GM21447 (cell line): ENCODE results near the gene RPS6KA5.

Experiments used
- ATAC-seq: cut with Tn5 transposase; IDR thresholded peaks from one replicate; pipeline ENCODE4 v1.9.1; 2021; ENCODE audit not compliant: unreplicated experiment

Gene RPS6KA5

DNA sequence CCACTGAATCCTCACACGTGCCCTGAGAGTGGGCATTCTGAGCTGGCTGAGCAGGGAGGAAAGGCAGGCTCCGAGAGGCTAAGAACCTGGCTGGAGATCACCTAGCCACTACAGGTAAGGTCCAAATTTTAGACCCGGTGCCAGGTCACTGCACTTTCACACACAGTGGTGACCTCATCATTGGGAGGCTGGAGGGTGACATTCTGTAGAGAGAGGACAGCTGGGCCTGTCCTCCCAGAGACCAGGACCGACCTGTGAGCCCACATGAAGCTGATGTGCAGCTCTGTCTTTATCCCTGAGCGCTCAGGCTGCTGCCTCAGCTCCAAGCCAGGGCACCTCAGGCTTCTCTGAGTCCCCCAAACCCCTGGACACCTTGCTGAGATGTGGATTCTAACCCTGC is 248.3 kb downstream of the RPS6KA5 start:
- no peak for ATAC-seq

DNA sequence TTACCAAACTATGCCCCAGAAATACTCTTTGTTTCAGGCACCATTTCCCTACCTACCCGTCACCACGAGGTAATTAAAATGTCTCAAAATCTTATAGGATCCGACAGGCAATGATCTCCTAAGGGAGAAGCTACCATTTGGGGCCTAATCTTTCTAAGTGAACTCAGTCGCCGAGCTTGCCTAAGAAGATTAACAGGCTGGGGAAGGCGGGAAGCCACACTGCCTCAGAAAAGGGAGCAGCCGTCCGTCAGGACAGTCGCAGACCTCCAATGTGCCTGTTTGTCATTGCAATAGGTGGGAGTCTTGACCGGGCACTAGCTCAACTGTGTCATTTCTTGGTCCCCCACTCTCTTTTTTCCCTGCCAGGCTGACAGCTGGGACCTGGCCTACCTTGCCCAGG is 248.8 kb downstream of the RPS6KA5 start:
- no peak for ATAC-seq

DNA sequence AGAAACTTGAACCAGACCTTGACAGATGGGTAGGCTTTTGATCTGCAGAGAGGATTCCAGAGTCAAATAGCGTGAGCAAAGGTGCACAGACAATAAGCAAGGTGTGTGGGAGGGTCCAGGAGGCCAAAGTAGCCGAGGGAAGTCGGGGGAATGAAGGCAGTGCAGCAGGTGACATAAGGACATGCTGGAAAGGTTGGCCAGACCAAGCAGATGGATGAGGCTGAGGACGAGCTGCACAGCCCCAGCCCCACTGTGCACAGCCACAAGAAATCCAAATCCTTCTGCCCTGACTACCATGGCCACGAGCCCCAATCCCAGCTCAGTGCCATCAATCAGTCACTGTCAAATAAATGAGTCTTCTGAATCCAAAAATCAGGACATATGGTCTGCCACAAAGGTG is 249.6 kb downstream of the RPS6KA5 start:
- ATAC-seq = no peak

DNA sequence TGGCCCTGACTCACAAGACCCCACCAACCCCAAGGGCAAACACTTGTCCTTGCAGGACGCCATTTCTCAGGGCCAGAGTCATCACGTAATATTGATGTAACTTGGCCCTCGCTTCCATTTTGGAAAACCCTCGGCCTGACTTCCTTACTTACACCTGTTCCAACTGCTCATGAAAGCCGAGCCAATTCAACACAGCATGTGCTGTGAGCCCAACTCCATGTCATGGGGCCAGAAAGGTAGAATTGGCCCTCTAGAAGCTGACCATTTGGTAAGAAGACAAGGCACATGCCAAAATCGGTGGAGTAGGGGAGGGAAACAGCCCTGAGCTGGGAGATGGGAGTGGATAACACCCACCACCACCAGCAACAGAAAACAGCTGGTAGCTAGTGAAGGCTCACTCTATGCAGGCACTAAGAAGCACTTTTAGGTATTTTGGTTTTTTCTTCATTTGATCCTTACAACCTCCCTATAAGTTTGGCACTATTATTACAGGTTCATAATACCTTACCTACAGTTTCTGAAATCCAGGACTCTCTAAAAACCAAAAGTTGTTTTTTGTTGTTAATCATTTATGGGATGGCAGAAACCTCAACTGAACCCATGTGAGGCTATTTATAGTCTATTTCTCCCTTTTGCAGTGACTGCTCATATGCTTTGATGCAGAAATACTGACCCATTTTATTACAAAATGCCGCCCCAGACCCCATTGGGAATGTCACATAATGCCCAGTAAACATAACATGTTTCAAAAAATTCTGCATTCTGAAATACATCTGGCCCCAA is 250.7 kb downstream of the RPS6KA5 start:
- no peak for ATAC-seq

DNA sequence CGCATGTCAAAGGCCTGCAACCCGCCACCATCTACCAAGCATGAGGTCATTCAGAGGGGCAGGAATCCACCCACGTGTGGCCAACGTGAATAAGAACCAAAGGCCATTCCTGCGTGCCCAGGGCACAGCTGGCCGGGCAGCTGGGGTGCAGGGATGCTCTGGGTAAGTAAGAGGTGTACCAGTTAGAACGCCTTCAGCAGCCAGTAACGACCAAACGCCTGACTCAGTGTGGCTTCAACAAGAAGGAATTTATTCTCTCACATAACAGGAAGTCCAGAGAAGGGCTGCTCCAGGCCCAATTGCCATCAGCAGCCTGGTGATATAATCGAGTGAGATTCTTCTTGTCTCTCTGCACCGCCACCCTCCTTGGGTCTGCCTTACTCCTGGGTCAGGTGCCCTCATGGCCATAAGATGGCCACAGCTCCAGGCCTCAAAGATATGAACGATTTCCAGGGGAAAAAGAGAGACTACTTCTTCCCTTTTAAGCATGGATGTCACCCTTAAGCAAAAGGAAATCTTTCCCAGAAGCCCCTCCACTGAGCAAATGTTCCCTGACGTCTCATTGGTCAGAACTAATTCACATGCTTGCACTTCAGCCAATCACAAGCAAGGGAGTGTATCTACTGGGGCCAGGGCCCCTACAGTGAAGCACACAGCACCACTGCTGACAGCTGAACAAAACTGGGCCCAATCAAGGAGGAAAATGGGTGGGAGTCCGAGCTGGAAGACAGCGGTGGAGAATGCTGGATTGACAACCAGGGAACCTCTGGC is 251.5 kb downstream of the RPS6KA5 start:
- ATAC-seq = no peak

DNA sequence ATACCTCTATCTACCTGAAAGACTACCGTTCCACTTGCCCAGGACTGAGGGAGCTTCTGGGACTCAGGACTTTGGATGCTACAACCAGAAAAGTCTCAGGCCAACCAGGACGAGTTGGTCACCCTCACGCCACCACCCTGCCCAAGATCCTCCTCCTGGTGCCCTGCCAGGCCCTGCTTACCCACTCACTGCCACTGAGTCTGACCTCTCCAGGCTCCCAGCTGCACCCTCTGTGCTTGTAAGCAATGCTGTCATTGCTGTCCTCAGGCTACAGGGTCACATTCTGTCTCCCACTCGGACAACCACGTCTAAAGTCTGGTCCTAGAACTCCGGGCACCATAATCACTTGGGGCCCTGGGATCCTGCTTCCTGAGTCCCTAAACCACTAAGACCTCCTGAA is 253.4 kb downstream of the RPS6KA5 start:
- no peak for ATAC-seq

DNA sequence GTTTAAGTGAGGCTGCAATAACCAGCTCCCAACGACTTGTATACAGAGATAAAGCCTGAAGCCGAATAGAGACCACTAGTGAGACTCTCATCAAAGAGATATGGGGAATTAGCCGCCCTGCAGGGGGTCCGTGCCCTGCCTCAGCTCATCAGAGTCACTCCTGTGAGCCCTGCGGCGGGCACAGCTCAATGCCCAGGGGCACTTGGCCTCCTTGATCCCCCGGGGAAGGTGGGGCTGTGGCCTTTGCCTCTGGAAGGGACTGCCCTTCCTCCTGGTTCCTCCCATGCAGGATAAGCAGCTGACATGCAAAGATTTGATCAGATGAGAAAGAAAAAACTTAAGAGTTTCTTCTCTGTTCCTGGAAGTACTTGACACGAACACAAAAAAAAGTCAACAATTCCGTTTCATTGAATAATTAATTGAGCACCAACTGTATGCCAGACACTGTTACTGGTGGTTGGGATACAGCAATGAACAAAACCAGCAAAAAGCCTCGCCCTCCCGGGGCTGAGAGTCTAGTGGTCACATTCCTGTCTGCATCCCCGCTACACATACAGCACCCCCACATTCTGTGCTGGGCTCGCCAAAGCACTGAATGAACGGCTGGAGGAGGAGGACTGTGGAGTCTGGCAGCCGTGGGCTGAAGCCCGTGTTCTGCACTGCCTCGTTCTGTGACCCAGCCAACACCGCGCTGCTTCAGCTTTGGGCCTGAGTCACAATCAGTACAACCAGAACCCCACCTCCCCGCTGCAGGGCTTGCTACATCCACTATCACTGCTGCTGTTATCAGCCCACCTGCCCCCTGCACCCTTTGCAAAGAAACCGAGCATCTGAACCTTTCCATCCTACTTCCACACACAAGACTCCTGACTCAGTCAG is 254.5 kb downstream of the RPS6KA5 start:
- no peak for ATAC-seq

DNA sequence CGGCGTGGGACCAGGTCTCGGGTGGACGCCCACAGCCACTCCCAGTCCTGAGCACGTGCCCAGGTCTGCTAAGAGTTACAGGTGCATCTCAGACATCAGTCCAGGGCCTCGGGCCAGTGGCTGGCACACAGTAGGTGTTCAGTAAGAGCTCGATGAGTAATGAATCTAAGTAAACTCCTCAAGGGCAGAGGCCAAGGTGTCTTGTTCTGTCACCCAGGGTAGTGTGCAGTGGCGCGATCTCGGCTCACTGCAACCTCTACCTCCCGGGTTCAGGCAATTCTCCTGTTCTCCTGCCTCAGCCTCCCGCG is 255.4 kb downstream of the RPS6KA5 start:
- no peak for ATAC-seq

DNA sequence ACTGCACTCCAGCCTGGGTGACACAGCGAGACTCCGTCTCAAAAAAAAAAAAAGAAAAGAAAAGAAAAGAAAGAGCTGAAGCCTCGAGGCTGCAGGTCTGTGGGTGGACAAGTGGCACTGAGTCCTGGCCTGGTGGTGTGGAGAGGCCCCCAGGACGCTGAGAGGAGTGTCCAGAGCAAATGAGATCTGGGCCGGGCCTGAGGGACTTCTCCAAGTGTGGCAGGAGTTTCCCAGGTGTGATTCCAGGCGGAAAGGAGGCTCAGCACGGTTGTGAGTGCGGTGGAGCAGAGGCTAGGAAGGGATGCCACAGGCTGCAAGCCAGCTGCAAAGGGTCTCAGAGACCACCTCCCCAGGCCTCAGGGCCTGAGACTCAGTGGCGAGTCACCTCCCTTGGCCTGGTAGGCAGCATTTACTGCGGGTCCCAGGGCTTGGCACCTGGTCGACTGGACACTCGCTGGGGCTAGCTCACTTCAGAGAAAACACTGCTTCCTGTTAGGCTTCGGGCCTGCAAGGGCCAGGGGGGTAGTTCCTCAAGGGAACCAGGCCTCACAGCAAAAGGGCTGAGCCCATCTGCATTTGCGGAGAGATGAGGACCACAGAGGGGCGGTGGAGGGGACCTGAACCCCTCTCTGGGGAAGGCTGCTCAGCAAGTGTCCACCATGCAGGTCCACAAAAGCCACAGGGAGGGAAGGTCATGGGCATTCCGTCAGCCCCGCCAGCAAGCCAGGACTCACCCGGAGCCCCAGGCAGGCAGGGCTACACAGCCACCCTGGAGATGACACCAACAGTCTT is 256.0 kb downstream of the RPS6KA5 start:
- ATAC-seq = no peak

DNA sequence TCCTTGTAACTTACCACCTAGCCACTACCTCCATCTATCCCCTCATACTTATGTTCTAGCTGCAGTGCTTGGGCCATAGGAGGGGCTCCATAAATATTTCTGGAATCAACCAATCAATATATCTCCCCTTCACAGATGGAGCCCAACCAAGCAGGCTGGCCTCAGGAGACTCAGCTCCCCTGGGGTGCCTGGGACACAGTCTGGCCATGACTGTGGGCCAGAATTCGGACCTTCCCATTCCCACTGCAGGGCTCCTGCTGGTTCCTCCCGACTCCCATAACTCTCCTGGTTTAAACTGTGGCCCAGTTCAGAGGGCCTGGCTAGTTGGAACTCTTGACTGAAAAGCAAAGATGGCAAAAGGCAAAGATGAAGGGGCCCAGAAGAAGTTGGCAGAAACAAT is 257.2 kb downstream of the RPS6KA5 start:
- no peak for ATAC-seq

DNA sequence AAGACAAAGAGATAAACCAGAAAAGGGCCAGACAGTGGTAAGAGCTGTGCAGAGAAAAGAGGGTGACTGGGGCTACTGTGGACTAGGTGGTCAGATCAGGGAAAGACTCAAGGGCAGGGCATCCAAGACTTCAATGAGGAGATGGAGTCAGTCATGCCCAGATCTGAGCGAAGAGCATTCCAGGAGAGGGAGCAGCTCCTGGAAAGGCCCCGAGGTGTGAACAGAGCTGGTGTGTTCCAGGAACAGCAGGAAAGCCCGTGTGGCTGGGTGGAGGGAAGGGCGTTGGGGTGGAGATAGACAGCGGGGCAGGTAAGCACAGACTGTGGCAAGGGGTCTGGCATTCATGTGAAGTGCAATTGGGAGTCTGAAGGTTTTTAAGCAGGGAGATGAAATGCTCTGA is 261.0 kb downstream of the RPS6KA5 start:
- ATAC-seq = no peak

DNA sequence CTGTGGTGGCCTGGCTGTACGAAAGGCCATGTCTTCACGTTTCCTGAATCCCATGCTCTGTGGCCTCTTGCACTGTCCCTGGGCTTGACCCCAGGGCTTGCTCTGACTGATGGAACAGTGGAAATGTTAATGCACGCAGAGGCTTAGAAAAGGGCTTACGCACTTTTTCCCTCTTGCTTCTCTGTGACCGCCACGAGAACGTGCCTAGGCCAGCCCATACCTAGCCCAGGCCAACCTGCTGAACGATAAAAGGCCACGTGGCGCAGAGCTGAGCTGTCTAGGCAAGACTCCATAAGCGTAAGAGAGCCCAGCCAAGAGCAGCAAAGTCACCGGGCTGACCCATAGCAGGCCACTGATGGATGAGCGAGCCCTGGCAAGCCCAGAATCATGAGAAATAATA is 262.5 kb downstream of the RPS6KA5 start:
- no peak for ATAC-seq
